GM19023 (cell line): ENCODE data around the gene CLDN20.
"Not testable (repeated sequence)": the region's sequence is repeated elsewhere in the genome, so short reads cannot be mapped to it uniquely, and the experiment has no call there.

Experiments
- ATAC-seq: cut with Tn5 transposase; IDR thresholded peaks from one replicate; pipeline ENCODE4 v1.9.1; 2021; ENCODE audit warnings: mild to moderate bottlenecking, moderate library complexity; ENCODE audit not compliant: unreplicated experiment

CLDN20 gene

GRCh38 chr6:155310596-155310995 is 46.8 kb downstream of the CLDN20 start:
- ATAC-seq: no peak

GRCh38 chr6:155311086-155311485 is 47.3 kb downstream of the CLDN20 start:
- no peak for ATAC-seq

- ATAC-seq: no peak
Observed at GRCh38 chr6:155311583-155311982, 47.8 kb downstream of the CLDN20 start.

GRCh38 chr6:155312950-155313349 is 49.1 kb downstream of the CLDN20 start:
- ATAC-seq: not testable (repeated sequence)

GRCh38 chr6:155313602-155314091 is 49.8 kb downstream of the CLDN20 start:
- peak; percentile 17 for ATAC-seq

- peak; percentile 96 for ATAC-seq
Observed at GRCh38 chr6:155314092-155314772, 50.4 kb downstream of the CLDN20 start, which contains the start of gene TFB1M. TFB1M (minus strand) TSS chr6:155314484; CDS start chr6:155314428, 56 bp downstream.

- peak; percentile 49 for ATAC-seq
Observed at GRCh38 chr6:155314773-155315515, 51.1 kb downstream of the CLDN20 start.

GRCh38 chr6:155315516-155315871 is 51.7 kb downstream of the CLDN20 start:
- no peak for ATAC-seq

- no peak for ATAC-seq
Observed at GRCh38 chr6:155316419-155316818, 52.6 kb downstream of the CLDN20 start.

- no peak for ATAC-seq
Observed at GRCh38 chr6:155317186-155317585, 53.4 kb downstream of the CLDN20 start.

- ATAC-seq: no peak
Observed at GRCh38 chr6:155319902-155320301, 56.1 kb downstream of the CLDN20 start.

GRCh38 chr6:155324172-155324571 is 60.4 kb downstream of the CLDN20 start:
- ATAC-seq: no peak

- no peak for ATAC-seq
Observed at GRCh38 chr6:155324993-155325392, 61.2 kb downstream of the CLDN20 start.

- no peak for ATAC-seq
Observed at GRCh38 chr6:155325700-155326516, 62.1 kb downstream of the CLDN20 start.
